Gastrocnemius medialis (tissue), 4 donors: Measurements from ENCODE around the gene STK4.

Source experiments
- CTCF ChIP-seq, 5 experiments: fragments of 450-650 bp in 3 of 5; fragments of 200-600 bp in 2 of 5; sonication (generic) in 2 of 5; IDR thresholded peaks in 4 of 5; conservative IDR thresholded peaks in 1 of 5; 1 replicate in 4 of 5; 2 replicates in 1 of 5; pipeline ENCODE4 v1.5.1; 2016 to 2019; ENCODE audit warnings: antibody characterized with exemption in 5 of 5, mild to moderate bottlenecking in 3 of 5, moderate library complexity in 3 of 5
- POLR2A ChIP-seq, 2 donors: fragments of 450-650 bp; IDR thresholded peaks; one replicate each; pipeline ENCODE4 v1.6.1; 2017; ENCODE audit warnings: antibody characterized with exemption in 2 of 2, mild to moderate bottlenecking in 2 of 2, moderate library complexity in 2 of 2

GRCh38 chr20:45038745-45039474 is 72.6 kb downstream of the STK4 start:
- TF ChIP-seq CTCF (IDR thresholded peaks at IDR 0.05 in 4 of 5, conservative IDR thresholded peaks at IDR 0.05 in 1 of 5): no peak
- no peak for TF ChIP-seq POLR2A (IDR thresholded peaks at IDR 0.05)
